Right atrium auricular region (tissue), 2 donors: ENCODE measurements around the gene C9orf43. TPM values are rescaled to one million over a fixed set of nuclear protein-coding genes. Genes with fewer than 3 reads are reported as not detected.
"Not testable (repeated sequence)": the region's sequence is repeated elsewhere in the genome, so short reads cannot be mapped to it uniquely, and the experiment has no call there.

ENCODE experiments used
- DNase-seq: peaks from one replicate; pipeline ENCODE4 v3.0.0-alpha.2; 2019; ENCODE audit warnings: low spot score
- H3K27ac ChIP-seq, 2 donors: fragments of 200-600 bp; sonication (generic); 1 replicate in 1 of 2; 2 replicates in 1 of 2; pipeline ENCODE4 v1.5.1; 2016 to 2019
- H3K27me3 ChIP-seq, 2 donors: fragments of 200-600 bp; sonication (generic); one replicate each; pipeline versions ENCODE4 v1.5.1 to v1.6.0; 2017 to 2019
- H3K36me3 ChIP-seq: fragments of 200-600 bp; sonication (generic); one replicate; pipeline ENCODE4 v1.5.1; 2016
- H3K4me1 ChIP-seq, 2 donors: fragments of 200-600 bp; sonication (generic); one replicate each; pipeline versions ENCODE4 v1.5.1 to v1.6.0; 2017 to 2019
- H3K4me3 ChIP-seq, 2 donors: fragments of 200-600 bp; sonication (generic); 1 replicate in 1 of 2; 2 replicates in 1 of 2; pipeline ENCODE4 v1.5.1; 2017 to 2019; ENCODE audit warnings: mild to moderate bottlenecking in 1 of 2, moderate library complexity in 1 of 2
- H3K9me3 ChIP-seq, 2 donors: fragments of 200-600 bp; sonication (generic); one replicate each; pipeline ENCODE4 v1.5.1; 2019
- total RNA-seq, 2 donors: library from RNA; depleted of rRNA; stranded (reverse); fragments of >200 nt; gene quantifications; one replicate each; pipeline ENCODE4 v1.1.0, GENCODE V29; 2016
- TF ChIP-seq, protein P1 (sequence below), 2 donors: fragments of 200-600 bp; sonication (generic); IDR thresholded peaks; one replicate each; pipeline ENCODE4 v1.5.1; 2019; ENCODE audit warnings: antibody characterized with exemption in 2 of 2

Gene C9orf43
- total RNA-seq, 2 donors from 2014 or later = not detected

DNA sequence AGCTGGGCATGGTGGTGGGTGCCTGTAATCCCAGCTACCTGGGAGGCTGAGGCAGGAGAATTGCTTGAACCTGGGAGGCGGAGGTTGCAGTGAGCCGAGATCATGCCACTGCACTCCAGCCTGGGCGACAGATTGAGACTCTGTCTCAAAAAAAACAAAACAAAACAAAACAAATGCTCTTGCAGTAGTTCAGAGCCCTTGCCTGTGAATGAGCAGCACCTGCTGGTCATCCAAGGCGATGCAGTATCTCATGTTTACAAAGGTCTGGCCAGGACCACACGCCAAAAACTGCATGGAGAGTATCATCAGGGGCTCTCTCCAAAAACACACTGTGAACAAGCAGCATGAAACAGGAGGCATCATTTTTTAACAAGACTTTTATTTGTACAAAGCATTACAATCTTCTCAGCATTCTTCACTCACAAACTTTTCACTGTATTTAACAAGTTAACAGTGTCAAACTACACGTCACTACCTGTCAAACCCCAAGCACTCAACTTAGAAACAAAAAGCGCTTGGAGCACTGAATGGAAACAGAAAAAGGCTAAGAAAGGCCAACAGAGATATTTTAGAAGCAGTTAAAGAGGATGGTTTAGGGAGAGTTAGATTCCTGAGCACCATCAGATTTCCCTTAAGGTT lies 3.6 kb upstream of the C9orf43 start:
- not testable (repeated sequence) for H3K9me3 ChIP-seq, H3K27ac ChIP-seq

DNA sequence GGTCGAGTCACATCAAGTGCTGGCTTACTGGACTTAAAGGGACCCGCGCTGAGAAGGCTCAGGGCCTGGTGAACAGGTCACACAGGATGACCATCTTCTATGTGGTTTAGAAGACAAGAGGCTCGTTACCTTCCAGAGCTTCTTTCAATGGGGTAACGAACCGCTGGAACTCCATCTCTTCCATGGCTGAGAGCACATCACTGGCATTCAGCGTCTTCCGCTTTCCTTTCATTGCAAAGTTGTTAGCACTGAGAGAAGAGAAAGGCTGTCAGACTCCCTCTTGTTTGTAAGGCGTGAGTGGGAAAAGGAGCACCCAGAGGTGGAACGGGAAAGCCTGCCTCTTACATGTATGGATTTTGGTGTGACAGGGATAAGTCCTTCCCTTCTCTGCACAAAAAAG lies 1.1 kb upstream of the C9orf43 start:
- TF ChIP-seq, protein P1, sequence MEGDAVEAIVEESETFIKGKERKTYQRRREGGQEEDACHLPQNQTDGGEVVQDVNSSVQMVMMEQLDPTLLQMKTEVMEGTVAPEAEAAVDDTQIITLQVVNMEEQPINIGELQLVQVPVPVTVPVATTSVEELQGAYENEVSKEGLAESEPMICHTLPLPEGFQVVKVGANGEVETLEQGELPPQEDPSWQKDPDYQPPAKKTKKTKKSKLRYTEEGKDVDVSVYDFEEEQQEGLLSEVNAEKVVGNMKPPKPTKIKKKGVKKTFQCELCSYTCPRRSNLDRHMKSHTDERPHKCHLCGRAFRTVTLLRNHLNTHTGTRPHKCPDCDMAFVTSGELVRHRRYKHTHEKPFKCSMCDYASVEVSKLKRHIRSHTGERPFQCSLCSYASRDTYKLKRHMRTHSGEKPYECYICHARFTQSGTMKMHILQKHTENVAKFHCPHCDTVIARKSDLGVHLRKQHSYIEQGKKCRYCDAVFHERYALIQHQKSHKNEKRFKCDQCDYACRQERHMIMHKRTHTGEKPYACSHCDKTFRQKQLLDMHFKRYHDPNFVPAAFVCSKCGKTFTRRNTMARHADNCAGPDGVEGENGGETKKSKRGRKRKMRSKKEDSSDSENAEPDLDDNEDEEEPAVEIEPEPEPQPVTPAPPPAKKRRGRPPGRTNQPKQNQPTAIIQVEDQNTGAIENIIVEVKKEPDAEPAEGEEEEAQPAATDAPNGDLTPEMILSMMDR (IDR thresholded peaks at IDR 0.05) = no peak
- H3K36me3 ChIP-seq = peaks cover 21% of the 10 kb centered on the region
- peaks cover 0 to 22% of the 10 kb centered on the region in 2 donors for H3K4me1 ChIP-seq
- H3K4me3 ChIP-seq = peak overlapping the region; percentile 62 to 88
- H3K27me3 ChIP-seq = no peaks in the 10 kb centered on the region
- H3K9me3 ChIP-seq = no peaks in the 10 kb centered on the region
- H3K27ac ChIP-seq = peak overlapping the region; percentile 92 to 96
- no peak for DNase-seq

More for the DNA sequence above, 3.6 kb upstream of the C9orf43 start:
- not testable (repeated sequence) for H3K27me3 ChIP-seq, H3K4me3 ChIP-seq
- TF ChIP-seq, protein P1 (IDR thresholded peaks at IDR 0.05) = peak; percentile 66 to 78
- peaks cover 21% of the 10 kb centered on the region for H3K36me3 ChIP-seq
- DNase-seq = peak; percentile 73
- H3K4me1 ChIP-seq = peaks cover 0 to 22% of the 10 kb centered on the region in 2 donors

DNA sequence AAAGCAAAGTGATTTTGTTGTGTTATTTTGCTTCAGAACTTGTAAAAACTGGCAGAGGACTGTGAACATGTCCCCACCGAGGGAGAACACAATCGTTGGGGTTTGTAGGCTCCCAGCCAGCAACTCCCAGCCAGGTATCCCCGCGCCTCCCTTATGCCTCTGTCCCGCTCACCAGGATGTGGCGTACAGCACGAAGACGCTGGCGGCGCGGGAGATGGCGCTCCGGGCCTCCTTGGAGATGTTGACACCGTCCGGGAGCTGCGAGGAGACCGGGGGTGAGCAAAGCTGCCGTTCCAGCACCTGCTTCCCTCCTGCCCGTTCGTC lies 702 bp upstream of the C9orf43 start:
- no peaks in the 10 kb centered on the region for H3K27me3 ChIP-seq
- DNase-seq = no peak
- TF ChIP-seq, protein P1 (IDR thresholded peaks at IDR 0.05) = no peak
- no peaks in the 10 kb centered on the region for H3K9me3 ChIP-seq
- peaks cover 0 to 22% of the 10 kb centered on the region in 2 donors for H3K4me1 ChIP-seq
- H3K27ac ChIP-seq = peak overlapping the region; percentile 92 to 96
- H3K4me3 ChIP-seq = peak overlapping the region; percentile 62 to 88
- peaks cover 21% of the 10 kb centered on the region for H3K36me3 ChIP-seq

DNA sequence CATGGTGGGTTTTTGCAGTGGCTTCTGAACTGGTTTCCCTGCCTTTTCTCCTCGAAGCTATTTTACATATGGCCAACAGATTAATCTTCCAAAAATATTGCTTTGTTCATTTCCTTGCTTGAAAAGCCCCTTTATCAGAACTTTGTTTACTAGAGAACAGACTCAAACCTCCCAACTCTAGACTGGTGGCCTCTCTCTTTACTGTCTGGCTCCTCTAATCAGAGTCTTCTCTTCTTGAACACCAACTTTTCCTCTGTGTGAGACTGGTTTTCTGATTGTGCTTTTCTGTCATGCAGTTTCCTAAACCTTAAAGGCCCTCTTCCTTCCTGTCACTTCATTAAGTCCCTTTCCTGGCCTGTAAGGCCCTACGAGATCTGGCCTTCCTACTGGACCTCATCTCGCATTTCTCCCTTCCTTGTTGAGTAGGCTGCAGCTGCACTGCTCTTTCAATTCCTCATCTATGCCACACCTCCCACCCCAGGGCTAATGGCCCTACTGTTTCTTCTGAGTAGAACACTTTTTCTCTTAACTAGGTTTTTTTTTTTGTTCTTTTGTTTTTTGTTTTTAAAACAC lies 5.7 kb downstream of the C9orf43 start:
- Histone ChIP-seq H3K4me1 (peaks cover 0 to 6% of the 10 kb centered on the region in 2 donors), H3K4me3 (no peak overlapping the region), H3K27ac (no peak overlapping the region), H3K27me3 (no peaks in the 10 kb centered on the region), H3K9me3 (no peaks in the 10 kb centered on the region), H3K36me3 (no peaks in the 10 kb centered on the region)
- TF ChIP-seq, protein P1 (IDR thresholded peaks at IDR 0.05) = no peak
- no peak for DNase-seq

DNA sequence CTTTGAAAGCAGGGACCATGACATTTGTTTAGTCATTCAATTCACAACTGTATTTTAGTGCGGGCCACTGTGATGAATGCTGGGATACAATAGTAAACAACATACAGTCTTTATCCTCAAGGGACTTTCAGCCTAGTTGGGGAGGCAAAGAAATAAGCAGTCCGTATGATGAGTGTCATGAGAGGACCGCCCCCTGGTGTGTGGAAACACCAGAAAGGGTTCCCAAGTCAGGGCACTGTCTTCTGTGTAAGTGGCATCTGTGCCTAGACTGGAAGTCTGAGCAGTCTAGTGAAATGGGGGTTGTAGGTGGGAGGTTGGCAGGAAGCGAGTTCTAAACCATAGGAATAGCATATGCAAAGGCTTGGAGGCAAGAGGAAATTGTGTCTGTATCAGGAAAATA lies 6.8 kb downstream of the C9orf43 start:
- Histone ChIP-seq H3K27me3 (no peaks in the 10 kb centered on the region), H3K9me3 (no peaks in the 10 kb centered on the region), H3K27ac (no peak overlapping the region), H3K36me3 (no peaks in the 10 kb centered on the region), H3K4me3 (no peak overlapping the region), H3K4me1 (no peaks in the 10 kb centered on the region)
- TF ChIP-seq, protein P1 (IDR thresholded peaks at IDR 0.05) = no peak
- DNase-seq = no peak

DNA sequence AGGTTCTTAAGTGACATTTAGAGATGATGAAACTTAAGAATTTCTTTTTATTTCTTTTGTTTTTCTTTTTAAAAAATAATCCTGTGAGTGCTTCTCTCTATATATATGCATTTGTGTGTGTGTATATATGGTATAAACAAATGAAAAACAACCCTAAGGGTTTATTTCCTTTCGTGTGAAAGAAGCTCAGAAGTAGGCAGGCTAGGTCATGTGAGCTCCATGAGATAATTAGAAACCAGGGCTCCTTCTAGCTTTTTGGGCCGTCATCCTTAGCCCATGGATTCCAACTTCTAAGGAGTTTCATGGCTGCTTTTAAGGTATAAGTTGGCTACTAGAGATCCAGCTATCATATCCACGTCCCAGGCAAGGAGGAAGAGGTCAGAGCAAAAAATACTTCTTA lies 11.2 kb downstream of the C9orf43 start:
- Histone ChIP-seq H3K4me1 (no peaks in the 10 kb centered on the region), H3K4me3 (no peak overlapping the region), H3K27ac (no peak overlapping the region), H3K9me3 (no peaks in the 10 kb centered on the region), H3K27me3 (no peaks in the 10 kb centered on the region), H3K36me3 (no peaks in the 10 kb centered on the region)
- TF ChIP-seq, protein P1 (IDR thresholded peaks at IDR 0.05) = no peak
- no peak for DNase-seq
